Measurements from ENCODE around the gene EFCAB11. TPM values are rescaled to one million over a fixed set of nuclear protein-coding genes. Genes with fewer than 3 reads are reported as not detected.
A peak's percentile ranks its signal among the peaks of the same experiment; 100 is the strongest.

Gene EFCAB11
- total and polyA plus RNA-seq, 2 of the 8 experiments (the other 6 are each of a cell fraction or from before 2014, with no cell fraction given) = 6.8 to 12.8 TPM

DNA sequence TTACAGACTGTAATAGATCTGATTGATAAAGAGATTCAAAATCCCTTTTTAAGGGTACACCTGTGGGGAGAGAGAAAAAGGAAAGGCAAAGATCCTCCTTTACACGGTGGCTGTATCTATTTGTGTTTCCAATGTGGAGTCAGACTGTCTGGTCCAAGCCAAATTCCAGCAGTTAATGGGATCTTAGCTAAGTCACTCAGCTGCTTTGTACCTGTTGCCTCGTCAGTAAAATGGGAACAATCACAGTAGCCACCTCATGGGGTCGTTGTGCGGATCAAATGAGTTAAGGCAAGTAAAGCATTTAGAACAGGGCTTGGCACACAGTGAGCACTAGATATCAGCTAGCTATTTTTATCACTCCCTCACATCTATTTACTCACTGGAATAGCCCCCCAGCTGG is 46.9 kb downstream of the EFCAB11 start:
- H3K18ac ChIP-seq (ENCODE audit: extremely low read depth, low read length) = no peak overlapping the region
- H3K36me3 ChIP-seq (ENCODE audit: control insufficient read depth in 2 of 4, insufficient read depth in 4 of 4, low read length in 3 of 4) = no peaks in the 10 kb centered on the region
- H2BK20ac ChIP-seq (ENCODE audit: low read length) = no peak overlapping the region
- no peak overlapping the region for H2BK15ac ChIP-seq (ENCODE audit: low read length)
- no peak overlapping the region for H3K56ac ChIP-seq (replicated peaks; ENCODE audit: insufficient read length, low read depth, low read length)
- no peak overlapping the region for H4K8ac ChIP-seq (ENCODE audit: extremely low read depth, insufficient read depth, low read length)
- TF ChIP-seq CHD2 (IDR thresholded peaks at IDR 0.05; ENCODE audit: low read length) = no peak
- TF ChIP-seq, protein P1, sequence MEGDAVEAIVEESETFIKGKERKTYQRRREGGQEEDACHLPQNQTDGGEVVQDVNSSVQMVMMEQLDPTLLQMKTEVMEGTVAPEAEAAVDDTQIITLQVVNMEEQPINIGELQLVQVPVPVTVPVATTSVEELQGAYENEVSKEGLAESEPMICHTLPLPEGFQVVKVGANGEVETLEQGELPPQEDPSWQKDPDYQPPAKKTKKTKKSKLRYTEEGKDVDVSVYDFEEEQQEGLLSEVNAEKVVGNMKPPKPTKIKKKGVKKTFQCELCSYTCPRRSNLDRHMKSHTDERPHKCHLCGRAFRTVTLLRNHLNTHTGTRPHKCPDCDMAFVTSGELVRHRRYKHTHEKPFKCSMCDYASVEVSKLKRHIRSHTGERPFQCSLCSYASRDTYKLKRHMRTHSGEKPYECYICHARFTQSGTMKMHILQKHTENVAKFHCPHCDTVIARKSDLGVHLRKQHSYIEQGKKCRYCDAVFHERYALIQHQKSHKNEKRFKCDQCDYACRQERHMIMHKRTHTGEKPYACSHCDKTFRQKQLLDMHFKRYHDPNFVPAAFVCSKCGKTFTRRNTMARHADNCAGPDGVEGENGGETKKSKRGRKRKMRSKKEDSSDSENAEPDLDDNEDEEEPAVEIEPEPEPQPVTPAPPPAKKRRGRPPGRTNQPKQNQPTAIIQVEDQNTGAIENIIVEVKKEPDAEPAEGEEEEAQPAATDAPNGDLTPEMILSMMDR (IDR thresholded peaks at IDR 0.05; ENCODE audit: control extremely low read depth in 1 of 3, insufficient read depth in 1 of 3, low read depth in 1 of 3, low read length in 3 of 3) = peak in 1 of 3 experiments; percentile 9; a peak in 1 of 4 replicates
- no peak overlapping the region for H4K91ac ChIP-seq (replicated peaks; ENCODE audit: insufficient read length, low read length)
- no peaks in the 10 kb centered on the region; a peak in 1 of 7 replicates for H3K27me3 ChIP-seq (replicated peaks in 1 of 4; ENCODE audit: control insufficient read depth in 3 of 4, extremely low read depth in 1 of 4, insufficient read depth in 3 of 4, low read length in 3 of 4)
- no peaks in the 10 kb centered on the region for H3K9me3 ChIP-seq (ENCODE audit: insufficient read depth in 2 of 2, low read depth in 1 of 2, low read length in 1 of 2)
- H2AK5ac ChIP-seq (ENCODE audit: low read depth, low read length) = no peak overlapping the region
- H4K20me1 ChIP-seq (replicated peaks in 1 of 2; ENCODE audit: control insufficient read depth in 1 of 2, insufficient read depth in 2 of 2, low read length in 2 of 2) = no peaks in the 10 kb centered on the region
- 83% methylated on average over 4 of the region's 4 CpGs; no CpG with 5 or more reads in 1 of the 2 experiments for WGBS, 2 experiments (ENCODE audit: extremely low coverage in 1 of 2, insufficient coverage in 1 of 2, insufficient read length in 1 of 2, insufficient replicate concordance in 2 of 2, low coverage in 1 of 2, low lambda C conversion rate in 2 of 2, missing lambda C conversion rate in 1 of 2)
- CTCF ChIA-PET (ENCODE audit: partially characterized antibody) = interaction anchor here (0.5 kb wide), 1 partner anchor 304 kb away, joined by 3 read pairs; no protein-coding TSS in a partner anchor
- POLR2A ChIA-PET (ENCODE audit: partially characterized antibody) = no interaction called here
- no peak overlapping the region for H2BK5ac ChIP-seq (ENCODE audit: low read depth, low read length)
- H3K4me2 ChIP-seq (ENCODE audit: insufficient read depth in 1 of 2, low read depth in 2 of 2, low read length in 2 of 2) = no peak overlapping the region
- no peaks in the 10 kb centered on the region; the same call in 1 of the 2 replicates for H3K23me2 ChIP-seq (ENCODE audit: low read depth, low read length)
- no peak overlapping the region for H2BK120ac ChIP-seq (replicated peaks; ENCODE audit: low read depth, low read length)
- no peak overlapping the region for H3K9ac ChIP-seq (replicated peaks in 1 of 4; ENCODE audit: extremely low read depth in 1 of 4, low read depth in 3 of 4, low read length in 3 of 4)
- H2BK12ac ChIP-seq (ENCODE audit: low read depth, low read length) = no peak overlapping the region
- H3K27ac ChIP-seq (ENCODE audit: low read depth, low read length) = no peak overlapping the region
- H3K4ac ChIP-seq (replicated peaks; ENCODE audit: insufficient read length, low read depth, low read length) = no peak overlapping the region
- DNase-seq (ENCODE audit: low read depth in 1 of 2, low spot score in 2 of 2) (no peak), FAIRE-seq (no peak)
- H3K4me3 ChIP-seq (ENCODE audit: extremely low read depth in 1 of 4, insufficient read depth in 2 of 4, low read depth in 3 of 4, low read length in 4 of 4) = no peak overlapping the region
- H3K4me1 ChIP-seq (replicated peaks in 1 of 4; ENCODE audit: control insufficient read depth in 3 of 4, insufficient read depth in 4 of 4, low read length in 3 of 4) = peaks cover 4 to 12% (median 6%) of the 10 kb centered on the region in 4 experiments; a peak in 4 of 7 replicates
- H3K79me2 ChIP-seq (ENCODE audit: control insufficient read depth in 1 of 2, insufficient read depth in 2 of 2, low read length in 2 of 2) = no peaks in the 10 kb centered on the region
- H2AFZ ChIP-seq (ENCODE audit: low read length) = no peak overlapping the region
- no peak overlapping the region for H4K5ac ChIP-seq (ENCODE audit: insufficient read length, low read depth, low read length)
- H3K23ac ChIP-seq (ENCODE audit: insufficient read length) = no peak overlapping the region
- no peaks in the 10 kb centered on the region for H3K79me1 ChIP-seq (ENCODE audit: low read depth, low read length)
- H3K14ac ChIP-seq (ENCODE audit: insufficient read length) = no peak overlapping the region
